ENCODE data around the gene MKX. TPM values are rescaled to one million over a fixed set of nuclear protein-coding genes. Genes with fewer than 3 reads are reported as not detected.

Gene MKX
- total and polyA plus RNA-seq, 4 donors, result 0.57 to 3.0 (median 2.0) TPM; not detected in 1

GRCh38 chr10:27716521-27716920 is 29.1 kb downstream of the MKX start:
- WGBS, result 77% methylated on average over 5 of the region's 5 CpGs
- no peaks in the 10 kb centered on the region for H3K27me3 ChIP-seq (ENCODE audit: control insufficient read depth in 4 of 4, insufficient read depth in 4 of 4, low read length in 3 of 4)
- no peak for TF ChIP-seq GABPA (IDR thresholded peaks at IDR 0.05 in 1 of 2, conservative IDR thresholded peaks at IDR 0.05 in 1 of 2)
- TF ChIP-seq, protein P1, sequence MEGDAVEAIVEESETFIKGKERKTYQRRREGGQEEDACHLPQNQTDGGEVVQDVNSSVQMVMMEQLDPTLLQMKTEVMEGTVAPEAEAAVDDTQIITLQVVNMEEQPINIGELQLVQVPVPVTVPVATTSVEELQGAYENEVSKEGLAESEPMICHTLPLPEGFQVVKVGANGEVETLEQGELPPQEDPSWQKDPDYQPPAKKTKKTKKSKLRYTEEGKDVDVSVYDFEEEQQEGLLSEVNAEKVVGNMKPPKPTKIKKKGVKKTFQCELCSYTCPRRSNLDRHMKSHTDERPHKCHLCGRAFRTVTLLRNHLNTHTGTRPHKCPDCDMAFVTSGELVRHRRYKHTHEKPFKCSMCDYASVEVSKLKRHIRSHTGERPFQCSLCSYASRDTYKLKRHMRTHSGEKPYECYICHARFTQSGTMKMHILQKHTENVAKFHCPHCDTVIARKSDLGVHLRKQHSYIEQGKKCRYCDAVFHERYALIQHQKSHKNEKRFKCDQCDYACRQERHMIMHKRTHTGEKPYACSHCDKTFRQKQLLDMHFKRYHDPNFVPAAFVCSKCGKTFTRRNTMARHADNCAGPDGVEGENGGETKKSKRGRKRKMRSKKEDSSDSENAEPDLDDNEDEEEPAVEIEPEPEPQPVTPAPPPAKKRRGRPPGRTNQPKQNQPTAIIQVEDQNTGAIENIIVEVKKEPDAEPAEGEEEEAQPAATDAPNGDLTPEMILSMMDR (IDR thresholded peaks at IDR 0.05; ENCODE audit: low read depth, low read length, missing input control), result no peak
- no peak overlapping the region for H3K27ac ChIP-seq (ENCODE audit: low read depth in 1 of 2, low read length in 2 of 2)
- H3K36me3 ChIP-seq (ENCODE audit: control insufficient read depth in 4 of 4, insufficient read depth in 3 of 4, low read depth in 1 of 4, low read length in 3 of 4), result no peaks in the 10 kb centered on the region
- no peak overlapping the region for H3K9ac ChIP-seq (ENCODE audit: low read depth in 1 of 2, low read length in 2 of 2)
- H3K4me3 ChIP-seq (ENCODE audit: low read depth in 1 of 3, low read length in 3 of 3), result no peak overlapping the region
- H3K4me1 ChIP-seq (ENCODE audit: control insufficient read depth in 4 of 4, insufficient read depth in 4 of 4, low read length in 3 of 4), result no peaks in the 10 kb centered on the region
- no peaks in the 10 kb centered on the region for H3K9me3 ChIP-seq (ENCODE audit: control insufficient read depth in 4 of 4, low read length in 3 of 4)
- no peak for DNase-seq (ENCODE audit: low spot score)

GRCh38 chr10:27715505-27715904 is 30.1 kb downstream of the MKX start:
- 92% methylated on average over 3 of the region's 3 CpGs for WGBS

More at GRCh38 chr10:27715505-27715904, 30.1 kb downstream of the MKX start:
- Histone ChIP-seq H3K9ac (ENCODE audit: low read depth in 1 of 2, low read length in 2 of 2) (no peak overlapping the region), H3K4me3 (ENCODE audit: low read depth in 1 of 3, low read length in 3 of 3) (no peak overlapping the region), H3K27ac (ENCODE audit: low read depth in 1 of 2, low read length in 2 of 2) (no peak overlapping the region), H3K36me3 (ENCODE audit: control insufficient read depth in 4 of 4, insufficient read depth in 3 of 4, low read depth in 1 of 4, low read length in 3 of 4) (no peaks in the 10 kb centered on the region), H3K27me3 (ENCODE audit: control insufficient read depth in 4 of 4, insufficient read depth in 4 of 4, low read length in 3 of 4) (no peaks in the 10 kb centered on the region), H3K9me3 (ENCODE audit: control insufficient read depth in 4 of 4, low read length in 3 of 4) (no peaks in the 10 kb centered on the region), H3K4me1 (ENCODE audit: control insufficient read depth in 4 of 4, insufficient read depth in 4 of 4, low read length in 3 of 4) (no peaks in the 10 kb centered on the region)
- no peak for DNase-seq (ENCODE audit: low spot score)
- TF ChIP-seq SP1 (IDR thresholded peaks at IDR 0.05) (no peak), JUND (IDR thresholded peaks at IDR 0.05) (no peak), HNF4G (IDR thresholded peaks at IDR 0.05) (no peak), RAD21 (IDR thresholded peaks at IDR 0.05) (no peak), TAF1 (conservative IDR thresholded peaks at IDR 0.05) (no peak), GABPA (IDR thresholded peaks at IDR 0.05 in 1 of 2, conservative IDR thresholded peaks at IDR 0.05 in 1 of 2) (no peak), HNF4A (conservative IDR thresholded peaks at IDR 0.05) (no peak), ZBTB33 (IDR thresholded peaks at IDR 0.05) (no peak), FOXA2 (IDR thresholded peaks at IDR 0.05) (no peak), RXRA (IDR thresholded peaks at IDR 0.05) (no peak), MAX (IDR thresholded peaks at IDR 0.05) (no peak), NR2F2 (IDR thresholded peaks at IDR 0.05) (no peak), YY1 (IDR thresholded peaks at IDR 0.05) (no peak), EGR1 (IDR thresholded peaks at IDR 0.05; ENCODE audit: low read depth in 2 of 2) (no peak), ATF3 (IDR thresholded peaks at IDR 0.05) (no peak), FOXA1 (IDR thresholded peaks at IDR 0.05) (no peak)
- TF ChIP-seq, protein P1 (IDR thresholded peaks at IDR 0.05; ENCODE audit: low read depth, low read length, missing input control), result no peak
- TF ChIP-seq, protein P2, sequence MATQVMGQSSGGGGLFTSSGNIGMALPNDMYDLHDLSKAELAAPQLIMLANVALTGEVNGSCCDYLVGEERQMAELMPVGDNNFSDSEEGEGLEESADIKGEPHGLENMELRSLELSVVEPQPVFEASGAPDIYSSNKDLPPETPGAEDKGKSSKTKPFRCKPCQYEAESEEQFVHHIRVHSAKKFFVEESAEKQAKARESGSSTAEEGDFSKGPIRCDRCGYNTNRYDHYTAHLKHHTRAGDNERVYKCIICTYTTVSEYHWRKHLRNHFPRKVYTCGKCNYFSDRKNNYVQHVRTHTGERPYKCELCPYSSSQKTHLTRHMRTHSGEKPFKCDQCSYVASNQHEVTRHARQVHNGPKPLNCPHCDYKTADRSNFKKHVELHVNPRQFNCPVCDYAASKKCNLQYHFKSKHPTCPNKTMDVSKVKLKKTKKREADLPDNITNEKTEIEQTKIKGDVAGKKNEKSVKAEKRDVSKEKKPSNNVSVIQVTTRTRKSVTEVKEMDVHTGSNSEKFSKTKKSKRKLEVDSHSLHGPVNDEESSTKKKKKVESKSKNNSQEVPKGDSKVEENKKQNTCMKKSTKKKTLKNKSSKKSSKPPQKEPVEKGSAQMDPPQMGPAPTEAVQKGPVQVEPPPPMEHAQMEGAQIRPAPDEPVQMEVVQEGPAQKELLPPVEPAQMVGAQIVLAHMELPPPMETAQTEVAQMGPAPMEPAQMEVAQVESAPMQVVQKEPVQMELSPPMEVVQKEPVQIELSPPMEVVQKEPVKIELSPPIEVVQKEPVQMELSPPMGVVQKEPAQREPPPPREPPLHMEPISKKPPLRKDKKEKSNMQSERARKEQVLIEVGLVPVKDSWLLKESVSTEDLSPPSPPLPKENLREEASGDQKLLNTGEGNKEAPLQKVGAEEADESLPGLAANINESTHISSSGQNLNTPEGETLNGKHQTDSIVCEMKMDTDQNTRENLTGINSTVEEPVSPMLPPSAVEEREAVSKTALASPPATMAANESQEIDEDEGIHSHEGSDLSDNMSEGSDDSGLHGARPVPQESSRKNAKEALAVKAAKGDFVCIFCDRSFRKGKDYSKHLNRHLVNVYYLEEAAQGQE (IDR thresholded peaks at IDR 0.05), result no peak

All from liver (tissue), 9 donors.